ENCODE results near the gene NTMT1. TPM values are rescaled to one million over a fixed set of nuclear protein-coding genes. Genes with fewer than 3 reads are reported as not detected.

NTMT1 gene
- total and polyA plus RNA-seq, 9 of the 15 experiments (the other 6 are each of a cell fraction or from before 2014, with no cell fraction given): 42.1 to 116 (median 74.7) TPM

DNA sequence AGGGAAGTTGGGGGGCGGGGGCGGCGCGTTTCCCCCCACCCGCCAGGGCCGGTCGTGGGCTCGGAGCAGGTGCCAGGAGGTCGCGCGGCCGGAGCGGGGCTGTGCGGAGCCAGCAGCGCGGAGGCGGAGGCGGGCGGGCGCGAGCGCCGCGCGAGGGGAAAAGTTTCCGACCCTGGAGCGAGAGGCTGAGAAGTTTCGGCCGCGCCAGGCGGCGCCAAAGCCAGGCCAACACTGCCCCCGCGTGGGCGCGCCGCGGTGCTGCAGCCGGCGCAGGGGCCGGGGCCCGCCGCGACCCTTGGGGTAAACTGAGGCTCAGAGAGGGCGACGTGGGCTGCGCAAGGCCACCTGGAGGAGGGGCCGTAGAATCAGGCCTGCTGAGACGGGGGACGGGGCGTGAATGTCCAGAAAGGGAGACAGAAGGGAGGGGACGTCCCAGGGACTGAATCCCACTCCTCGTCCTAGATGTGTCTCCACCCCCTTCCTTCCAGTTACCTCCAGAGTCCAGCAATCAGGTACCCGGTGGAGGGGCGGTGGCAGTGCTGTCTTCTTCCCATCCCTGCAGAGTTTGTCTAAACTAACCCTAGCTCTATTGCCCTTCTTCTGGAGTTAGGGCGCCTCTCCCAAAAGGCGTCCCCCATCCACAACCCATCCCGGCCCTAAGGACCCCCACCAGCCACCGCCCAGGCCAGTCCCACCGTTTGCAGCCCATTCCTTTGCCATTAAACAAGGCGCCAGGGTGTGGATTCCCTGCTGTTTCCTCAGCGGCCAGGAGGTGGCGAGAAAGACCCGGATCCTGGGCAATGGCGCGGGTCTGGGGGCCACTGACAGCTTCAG is 15.3 kb upstream of the NTMT1 start (continued):
- no peak for TF ChIP-seq CC2D1A (IDR thresholded peaks at IDR 0.05)
- TF ChIP-seq ZBTB40 (IDR thresholded peaks at IDR 0.05): 0 out of 2 replicates have a peak, but pooled peaks have one; percentile 50
- TF ChIP-seq ZBTB40 (CRISPR knock-in tag; IDR thresholded peaks at IDR 0.05): no peak
- no peak for TF ChIP-seq MAFF (IDR thresholded peaks at IDR 0.05; ENCODE audit: low read length)
- no peak for TF ChIP-seq ZNF75A (CRISPR knock-in tag; IDR thresholded peaks at IDR 0.05)
- no peak for TF ChIP-seq U2AF1 (optimal IDR thresholded peaks at IDR 0.05; ENCODE audit: low read depth, low read length)
- no peak for TF ChIP-seq ZC3H4 (CRISPR knock-in tag; IDR thresholded peaks at IDR 0.05; ENCODE audit: borderline replicate concordance)
- TF ChIP-seq E2F3 (CRISPR knock-in tag; IDR thresholded peaks at IDR 0.05): 0 out of 2 replicates have a peak, but pooled peaks have one; percentile 49
- no peak for TF ChIP-seq ILK (tag; IDR thresholded peaks at IDR 0.05; ENCODE audit: borderline replicate concordance, low read depth)
- TF ChIP-seq, protein P1, sequence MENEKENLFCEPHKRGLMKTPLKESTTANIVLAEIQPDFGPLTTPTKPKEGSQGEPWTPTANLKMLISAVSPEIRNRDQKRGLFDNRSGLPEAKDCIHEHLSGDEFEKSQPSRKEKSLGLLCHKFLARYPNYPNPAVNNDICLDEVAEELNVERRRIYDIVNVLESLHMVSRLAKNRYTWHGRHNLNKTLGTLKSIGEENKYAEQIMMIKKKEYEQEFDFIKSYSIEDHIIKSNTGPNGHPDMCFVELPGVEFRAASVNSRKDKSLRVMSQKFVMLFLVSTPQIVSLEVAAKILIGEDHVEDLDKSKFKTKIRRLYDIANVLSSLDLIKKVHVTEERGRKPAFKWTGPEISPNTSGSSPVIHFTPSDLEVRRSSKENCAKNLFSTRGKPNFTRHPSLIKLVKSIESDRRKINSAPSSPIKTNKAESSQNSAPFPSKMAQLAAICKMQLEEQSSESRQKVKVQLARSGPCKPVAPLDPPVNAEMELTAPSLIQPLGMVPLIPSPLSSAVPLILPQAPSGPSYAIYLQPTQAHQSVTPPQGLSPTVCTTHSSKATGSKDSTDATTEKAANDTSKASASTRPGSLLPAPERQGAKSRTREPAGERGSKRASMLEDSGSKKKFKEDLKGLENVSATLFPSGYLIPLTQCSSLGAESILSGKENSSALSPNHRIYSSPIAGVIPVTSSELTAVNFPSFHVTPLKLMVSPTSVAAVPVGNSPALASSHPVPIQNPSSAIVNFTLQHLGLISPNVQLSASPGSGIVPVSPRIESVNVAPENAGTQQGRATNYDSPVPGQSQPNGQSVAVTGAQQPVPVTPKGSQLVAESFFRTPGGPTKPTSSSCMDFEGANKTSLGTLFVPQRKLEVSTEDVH (IDR thresholded peaks at IDR 0.05; ENCODE audit: low read depth, partially characterized antibody): no peak
- no peak for TF ChIP-seq RHOXF2B (CRISPR knock-in tag; conservative IDR thresholded peaks at IDR 0.05)
- no peak for TF ChIP-seq TCF3 (CRISPR knock-in tag; IDR thresholded peaks at IDR 0.05)
- TF ChIP-seq, protein P2, sequence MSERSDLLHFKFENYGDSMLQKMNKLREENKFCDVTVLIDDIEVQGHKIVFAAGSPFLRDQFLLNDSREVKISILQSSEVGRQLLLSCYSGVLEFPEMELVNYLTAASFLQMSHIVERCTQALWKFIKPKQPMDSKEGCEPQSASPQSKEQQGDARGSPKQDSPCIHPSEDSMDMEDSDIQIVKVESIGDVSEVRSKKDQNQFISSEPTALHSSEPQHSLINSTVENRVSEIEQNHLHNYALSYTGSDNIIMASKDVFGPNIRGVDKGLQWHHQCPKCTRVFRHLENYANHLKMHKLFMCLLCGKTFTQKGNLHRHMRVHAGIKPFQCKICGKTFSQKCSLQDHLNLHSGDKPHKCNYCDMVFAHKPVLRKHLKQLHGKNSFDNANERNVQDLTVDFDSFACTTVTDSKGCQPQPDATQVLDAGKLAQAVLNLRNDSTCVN (CRISPR knock-in tag; IDR thresholded peaks at IDR 0.05): no peak
- TF ChIP-seq TCFL5 (CRISPR knock-in tag; conservative IDR thresholded peaks at IDR 0.05): no peak
- TF ChIP-seq ZNF445 (CRISPR knock-in tag; IDR thresholded peaks at IDR 0.05; ENCODE audit: low read depth): no peak

Measured in K562 (cell line).